ENCODE measurements around the gene PADI1.

PADI1 gene

GRCh38 chr1:17204546-17205440 is at the start of gene PADI1:
TSS of gene PADI1 (plus strand) at chr1:17205128. CDS start at chr1:17205218, 90 bp downstream.
- DNase-seq: no peak

GRCh38 chr1:17155257-17155920 is 49.5 kb upstream of the PADI1 start:
- no peak for DNase-seq

- DNase-seq: no peak
Measured at GRCh38 chr1:17156108-17156507, 48.8 kb upstream of the PADI1 start.

- no peak for DNase-seq
Measured at GRCh38 chr1:17158961-17159360, 46.0 kb upstream of the PADI1 start.

- peak; percentile 48 to 60 (median 51) for DNase-seq
Measured at GRCh38 chr1:17161137-17161740, 43.7 kb upstream of the PADI1 start.

- DNase-seq: no peak
Measured at GRCh38 chr1:17161926-17162800, 42.8 kb upstream of the PADI1 start.

- DNase-seq: no peak
Measured at GRCh38 chr1:17162941-17163340, 42.0 kb upstream of the PADI1 start.

- no peak for DNase-seq
Measured at GRCh38 chr1:17163371-17163770, 41.6 kb upstream of the PADI1 start.

GRCh38 chr1:17163789-17164666 is 40.9 kb upstream of the PADI1 start:
- no peak for DNase-seq

- no peak for DNase-seq
Measured at GRCh38 chr1:17165823-17166222, 39.1 kb upstream of the PADI1 start.

- DNase-seq: no peak
Measured at GRCh38 chr1:17167041-17167785, 37.7 kb upstream of the PADI1 start.

GRCh38 chr1:17167786-17168090 is 37.2 kb upstream of the PADI1 start:
- no peak for DNase-seq

GRCh38 chr1:17168091-17168876 is 36.6 kb upstream of the PADI1 start:
- no peak for DNase-seq

GRCh38 chr1:17170571-17170970 is 34.4 kb upstream of the PADI1 start:
- DNase-seq: no peak

GRCh38 chr1:17173217-17173616 is 31.7 kb upstream of the PADI1 start:
- DNase-seq: no peak

- DNase-seq: peak; percentile 44 to 50 (median 48)
Measured at GRCh38 chr1:17176306-17177061, 28.4 kb upstream of the PADI1 start.

GRCh38 chr1:17177651-17178050 is 27.3 kb upstream of the PADI1 start:
- DNase-seq: no peak

- DNase-seq: peak in 2 of 3 donors; percentile 21 to 33
Measured at GRCh38 chr1:17181781-17182464, 23.0 kb upstream of the PADI1 start.

Data from suppressor macrophage treated with lipopolysaccharide for 1 hour (primary cell).